SK-N-MC (cell line): Measurements from ENCODE around the gene C4A.

Experiments
- EZH2 ChIP-seq: fragments of 200-600 bp; sonication (generic); IDR thresholded peaks from one replicate; pipeline ENCODE4 v1.6.1; 2017; ENCODE audit warnings: antibody characterized with exemption
- FOXP2 ChIP-seq: optimal IDR thresholded peaks from 2 replicates; pipeline ENCODE3; 2011; ENCODE audit warnings: mild to moderate bottlenecking, moderate library complexity; ENCODE audit not compliant: insufficient read depth; ENCODE audit errors: extremely low read length, control extremely low read depth
- POLR2AphosphoS5 ChIP-seq: IDR thresholded peaks from 2 replicates; pipeline ENCODE4 v1.6.1; 2012; ENCODE audit warnings: mild to moderate bottlenecking, low read depth, low read length, borderline replicate concordance

GRCh38 chr6:31966506-31966905 is 15.4 kb upstream of the C4A start:
- TF ChIP-seq EZH2 (no peak), POLR2AphosphoS5 (no peak), FOXP2 (no peak)
